ENCODE measurements around the gene KLHL28. TPM values are rescaled to one million over a fixed set of nuclear protein-coding genes. Genes with fewer than 3 reads are reported as not detected.
A peak's percentile ranks its signal among the peaks of the same experiment; 100 is the strongest.

The KLHL28 gene
- 0.53 and 1.4 TPM in 2 replicates for total RNA-seq (2014; rRNA removed; shearing (Covaris generic); ENCODE audit: low replicate concordance)

- Histone ChIP-seq H3K4me3 (peak within 1 kb of the TSS; percentile 86), H3K9me3 (no peaks in the 10 kb centered on the region), H3K36me3 (no peaks in the 10 kb centered on the region), H3K27me3 (no peaks in the 10 kb centered on the region)
- peak; percentile 95 for DNase-seq
Observed at GRCh38 chr14:44961554-44962333, at the start of gene KLHL28, which contains the start of gene TOGARAM1. Gene KLHL28, minus strand, starts transcription at chr14:44961947. Its CDS starts 16,019 bp downstream, at chr14:44945928. Gene TOGARAM1, plus strand, starts transcription at chr14:44962190. Its CDS starts 232 bp downstream, at chr14:44962422.

GRCh38 chr14:45003924-45004323, 42.2 kb upstream of the KLHL28 start:
- no peak for DNase-seq
- no peaks in the 10 kb centered on the region for H3K36me3 ChIP-seq
- no peaks in the 10 kb centered on the region for H3K9me3 ChIP-seq
- no peak overlapping the region for H3K4me3 ChIP-seq
- H3K27me3 ChIP-seq = no peaks in the 10 kb centered on the region

- DNase-seq = no peak
- no peak overlapping the region for H3K4me3 ChIP-seq
- no peaks in the 10 kb centered on the region for H3K36me3 ChIP-seq
- H3K27me3 ChIP-seq = no peaks in the 10 kb centered on the region
- no peaks in the 10 kb centered on the region for H3K9me3 ChIP-seq
Observed at GRCh38 chr14:44995770-44996294, 34.1 kb upstream of the KLHL28 start.

GRCh38 chr14:44995196-44995595, 33.4 kb upstream of the KLHL28 start:
- Histone ChIP-seq H3K27me3 (no peaks in the 10 kb centered on the region), H3K4me3 (no peak overlapping the region), H3K9me3 (no peaks in the 10 kb centered on the region), H3K36me3 (no peaks in the 10 kb centered on the region)
- DNase-seq = no peak

- no peaks in the 10 kb centered on the region for H3K9me3 ChIP-seq
- no peaks in the 10 kb centered on the region for H3K36me3 ChIP-seq
- H3K4me3 ChIP-seq = no peak overlapping the region
- no peak for DNase-seq
- no peaks in the 10 kb centered on the region for H3K27me3 ChIP-seq
Observed at GRCh38 chr14:44990533-44990932, 28.8 kb upstream of the KLHL28 start.

GRCh38 chr14:44989497-44990440, 28.0 kb upstream of the KLHL28 start:
- no peak for DNase-seq
- no peaks in the 10 kb centered on the region for H3K27me3 ChIP-seq

GRCh38 chr14:44988694-44989093, 26.9 kb upstream of the KLHL28 start:
- DNase-seq = no peak
- no peaks in the 10 kb centered on the region for H3K27me3 ChIP-seq
- no peak overlapping the region for H3K4me3 ChIP-seq
- H3K36me3 ChIP-seq = no peaks in the 10 kb centered on the region
- H3K9me3 ChIP-seq = no peaks in the 10 kb centered on the region

More at GRCh38 chr14:44989497-44990440, 28.0 kb upstream of the KLHL28 start:
- H3K36me3 ChIP-seq = no peaks in the 10 kb centered on the region
- H3K4me3 ChIP-seq = no peak overlapping the region
- no peaks in the 10 kb centered on the region for H3K9me3 ChIP-seq

GRCh38 chr14:44982594-44982993, 20.8 kb upstream of the KLHL28 start:
- DNase-seq = no peak
- H3K36me3 ChIP-seq = no peaks in the 10 kb centered on the region
- no peak overlapping the region for H3K4me3 ChIP-seq
- no peaks in the 10 kb centered on the region for H3K27me3 ChIP-seq
- H3K9me3 ChIP-seq = no peaks in the 10 kb centered on the region

- Histone ChIP-seq H3K36me3 (no peaks in the 10 kb centered on the region), H3K27me3 (no peaks in the 10 kb centered on the region), H3K9me3 (no peaks in the 10 kb centered on the region), H3K4me3 (no peak overlapping the region)
- DNase-seq = no peak
Observed at GRCh38 chr14:44981198-44981597, 19.5 kb upstream of the KLHL28 start.

GRCh38 chr14:44979740-44980356, 18.1 kb upstream of the KLHL28 start:
- no peak for DNase-seq
- no peaks in the 10 kb centered on the region for H3K36me3 ChIP-seq
- no peaks in the 10 kb centered on the region for H3K9me3 ChIP-seq
- H3K27me3 ChIP-seq = no peaks in the 10 kb centered on the region
- H3K4me3 ChIP-seq = no peak overlapping the region

GRCh38 chr14:44979273-44979672, 17.5 kb upstream of the KLHL28 start:
- no peaks in the 10 kb centered on the region for H3K9me3 ChIP-seq
- no peak for DNase-seq
- H3K36me3 ChIP-seq = no peaks in the 10 kb centered on the region
- no peaks in the 10 kb centered on the region for H3K27me3 ChIP-seq
- no peak overlapping the region for H3K4me3 ChIP-seq

GRCh38 chr14:44971459-44971858, 9.7 kb upstream of the KLHL28 start:
- Histone ChIP-seq H3K27me3 (no peaks in the 10 kb centered on the region), H3K36me3 (no peaks in the 10 kb centered on the region), H3K9me3 (no peaks in the 10 kb centered on the region), H3K4me3 (no peak overlapping the region)
- DNase-seq = no peak

GRCh38 chr14:44970907-44971306, 9.2 kb upstream of the KLHL28 start:
- H3K9me3 ChIP-seq = no peaks in the 10 kb centered on the region
- H3K4me3 ChIP-seq = no peak overlapping the region
- H3K27me3 ChIP-seq = no peaks in the 10 kb centered on the region
- no peak for DNase-seq
- H3K36me3 ChIP-seq = no peaks in the 10 kb centered on the region

GRCh38 chr14:44968714-44969113, 7.0 kb upstream of the KLHL28 start:
- Histone ChIP-seq H3K36me3 (no peaks in the 10 kb centered on the region), H3K4me3 (no peak overlapping the region), H3K27me3 (no peaks in the 10 kb centered on the region), H3K9me3 (no peaks in the 10 kb centered on the region)
- DNase-seq = no peak

- DNase-seq = no peak
- Histone ChIP-seq H3K9me3 (no peaks in the 10 kb centered on the region), H3K36me3 (no peaks in the 10 kb centered on the region), H3K4me3 (no peak overlapping the region; the same call in 1 of the 2 replicates), H3K27me3 (no peaks in the 10 kb centered on the region)
Observed at GRCh38 chr14:44966601-44967336, 5.0 kb upstream of the KLHL28 start.

GRCh38 chr14:44963775-44964380, 2.1 kb upstream of the KLHL28 start:
- Histone ChIP-seq H3K36me3 (no peaks in the 10 kb centered on the region), H3K27me3 (no peaks in the 10 kb centered on the region), H3K4me3 (peak overlapping the region; percentile 86), H3K9me3 (no peaks in the 10 kb centered on the region)
- peak; percentile 8 for DNase-seq
